Muscle of leg (tissue), 11 donors: ENCODE results near the gene SLC25A46. TPM values are rescaled to one million over a fixed set of nuclear protein-coding genes. Genes with fewer than 3 reads are reported as not detected.
A peak's percentile ranks its signal among the peaks of the same experiment; 100 is the strongest.

Experiments used
- DNase-seq: peaks from one replicate; pipeline ENCODE4 v3.0.0; 2013
- H3K27ac ChIP-seq: one replicate; pipeline ENCODE4 v1.5.1; 2013; ENCODE audit warnings: mild to moderate bottlenecking, low read length, control low read depth
- H3K27me3 ChIP-seq: one replicate; pipeline ENCODE4 v1.6.1; 2013; ENCODE audit warnings: low read length; ENCODE audit not compliant: control insufficient read depth, insufficient read depth
- H3K36me3 ChIP-seq: one replicate; pipeline ENCODE4 v1.6.1; 2013; ENCODE audit warnings: low read length; ENCODE audit not compliant: control insufficient read depth, insufficient read depth
- H3K4me1 ChIP-seq: one replicate; pipeline ENCODE4 v1.6.1; 2013; ENCODE audit warnings: low read length; ENCODE audit not compliant: control insufficient read depth, insufficient read depth
- H3K4me3 ChIP-seq: one replicate; pipeline ENCODE4 v1.5.1; 2013; ENCODE audit warnings: low read length, control low read depth
- H3K9me3 ChIP-seq: replicated peaks from 2 replicates; pipeline ENCODE4 v1.6.1; 2013; ENCODE audit warnings: low read depth, low read length; ENCODE audit not compliant: control insufficient read depth
- WGBS: methylation state at CpG from one replicate; pipeline ENCODE4 v1.1.5; 2013; ENCODE audit warnings: missing lambda C conversion rate; ENCODE audit not compliant: insufficient coverage; 5-methylcytosine and 5-hydroxymethylcytosine counted together
- polyA plus RNA-seq, 8 donors: library from polyadenylated mRNA; unstranded; fragments of 120-200 nt; gene quantifications; one replicate each; pipeline versions ENCODE4 v1.2.1 to v1.2.3, GENCODE V29; 2013; ENCODE audit warnings: inconsistent platforms in 1 of 8, low replicate concordance in 1 of 8; ENCODE audit not compliant: insufficient read length in 8 of 8, insufficient read depth in 1 of 8
- total RNA-seq: library from RNA; stranded (reverse); fragments of 120-200 nt; gene quantifications from one replicate; pipeline ENCODE4 v1.2.4, GENCODE V29; 2013

The SLC25A46 gene
- total and polyA plus RNA-seq, 9 donors, result 23.5 to 40.2 (median 33.9) TPM

GRCh38 chr5:110751902-110752762 lies 13.3 kb downstream of the SLC25A46 start:
- Histone ChIP-seq H3K4me1 (no peaks in the 10 kb centered on the region), H3K36me3 (peaks cover 9% of the 10 kb centered on the region), H3K4me3 (no peak overlapping the region), H3K27ac (no peak overlapping the region), H3K27me3 (no peaks in the 10 kb centered on the region), H3K9me3 (no peaks in the 10 kb centered on the region)
- WGBS, result 69% methylated on average over 4 of the region's 8 CpGs
- no peak for DNase-seq

GRCh38 chr5:110752953-110753352 lies 14.1 kb downstream of the SLC25A46 start:
- WGBS, result 80% methylated on average over 1 of the region's 1 CpG
- no peaks in the 10 kb centered on the region for H3K27me3 ChIP-seq
- H3K4me1 ChIP-seq, result no peaks in the 10 kb centered on the region
- no peaks in the 10 kb centered on the region for H3K9me3 ChIP-seq
- peaks cover 8% of the 10 kb centered on the region for H3K36me3 ChIP-seq
- H3K27ac ChIP-seq, result no peak overlapping the region
- no peak overlapping the region for H3K4me3 ChIP-seq
- no peak for DNase-seq

GRCh38 chr5:110753600-110753999 lies 14.8 kb downstream of the SLC25A46 start:
- Histone ChIP-seq H3K36me3 (peaks cover 9% of the 10 kb centered on the region), H3K4me3 (no peak overlapping the region), H3K27ac (no peak overlapping the region), H3K27me3 (no peaks in the 10 kb centered on the region), H3K9me3 (no peaks in the 10 kb centered on the region), H3K4me1 (no peaks in the 10 kb centered on the region)
- no CpG with 5 or more reads among the region's 2 CpGs for WGBS
- no peak for DNase-seq

DNA sequence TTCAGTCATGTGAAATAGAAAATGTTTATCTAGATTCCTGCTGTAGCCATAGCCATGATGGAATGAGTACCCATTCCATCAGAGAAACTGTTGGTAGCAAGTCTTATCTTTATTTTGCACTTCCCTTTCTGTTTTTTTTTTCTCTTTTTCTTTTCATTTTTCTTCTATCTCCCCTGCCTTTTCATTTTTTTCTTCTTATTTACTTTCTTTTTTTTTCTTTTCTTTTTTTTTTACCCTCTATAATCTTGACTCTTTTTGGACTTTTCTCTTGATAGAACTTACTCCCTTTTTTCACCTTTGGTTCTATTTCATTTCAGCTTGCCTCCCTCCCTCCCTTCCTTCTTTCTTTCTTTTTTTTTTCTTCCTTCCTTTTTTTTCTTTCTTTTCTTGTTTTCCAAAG lies 15.4 kb downstream of the SLC25A46 start:
- no peak overlapping the region for H3K4me3 ChIP-seq
- H3K27me3 ChIP-seq, result no peaks in the 10 kb centered on the region
- no peaks in the 10 kb centered on the region for H3K9me3 ChIP-seq
- H3K27ac ChIP-seq, result no peak overlapping the region
- no peaks in the 10 kb centered on the region for H3K4me1 ChIP-seq
- no peak for DNase-seq
- peaks cover 9% of the 10 kb centered on the region for H3K36me3 ChIP-seq

DNA sequence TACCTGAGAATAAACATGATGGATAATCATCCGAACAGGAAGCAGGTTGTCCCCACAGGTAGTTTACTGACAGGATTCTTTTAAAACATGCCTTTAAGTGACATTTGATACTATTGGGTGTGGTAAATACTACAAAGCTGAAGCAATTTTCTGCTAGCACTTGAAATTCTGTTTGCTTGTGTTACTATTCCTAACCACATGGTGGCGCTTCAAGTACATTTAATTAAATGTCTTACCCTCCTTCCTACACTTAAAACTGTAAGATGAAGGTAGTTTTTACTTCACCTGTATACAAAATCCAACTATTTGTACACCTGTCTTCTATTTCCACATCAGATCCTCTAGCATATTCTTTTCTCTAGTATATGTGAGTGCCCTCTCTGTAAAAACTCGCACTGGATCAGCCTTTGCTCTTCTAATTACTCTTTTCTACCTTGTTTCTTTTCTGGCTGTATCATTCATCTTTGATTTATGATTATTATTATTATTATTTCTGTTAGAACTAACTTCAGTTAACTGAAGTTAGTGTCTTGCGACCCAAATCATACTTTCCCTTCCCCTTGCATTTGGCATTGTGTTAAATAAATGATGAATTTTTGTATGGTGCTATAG lies 18.4 kb downstream of the SLC25A46 start:
- peak; percentile 50 for DNase-seq
- Histone ChIP-seq H3K27me3 (no peaks in the 10 kb centered on the region), H3K4me3 (no peak overlapping the region), H3K36me3 (peaks cover 18% of the 10 kb centered on the region), H3K27ac (no peak overlapping the region), H3K4me1 (no peaks in the 10 kb centered on the region), H3K9me3 (no peaks in the 10 kb centered on the region)
- no CpG with 5 or more reads among the region's 4 CpGs for WGBS

GRCh38 chr5:110760158-110760557 lies 21.4 kb downstream of the SLC25A46 start:
- Histone ChIP-seq H3K27me3 (no peaks in the 10 kb centered on the region), H3K4me3 (no peak overlapping the region), H3K4me1 (no peaks in the 10 kb centered on the region), H3K36me3 (peaks cover 14% of the 10 kb centered on the region), H3K27ac (no peak overlapping the region), H3K9me3 (no peaks in the 10 kb centered on the region)
- WGBS, result 86% methylated on average over 1 of the region's 1 CpG
- DNase-seq, result no peak

DNA sequence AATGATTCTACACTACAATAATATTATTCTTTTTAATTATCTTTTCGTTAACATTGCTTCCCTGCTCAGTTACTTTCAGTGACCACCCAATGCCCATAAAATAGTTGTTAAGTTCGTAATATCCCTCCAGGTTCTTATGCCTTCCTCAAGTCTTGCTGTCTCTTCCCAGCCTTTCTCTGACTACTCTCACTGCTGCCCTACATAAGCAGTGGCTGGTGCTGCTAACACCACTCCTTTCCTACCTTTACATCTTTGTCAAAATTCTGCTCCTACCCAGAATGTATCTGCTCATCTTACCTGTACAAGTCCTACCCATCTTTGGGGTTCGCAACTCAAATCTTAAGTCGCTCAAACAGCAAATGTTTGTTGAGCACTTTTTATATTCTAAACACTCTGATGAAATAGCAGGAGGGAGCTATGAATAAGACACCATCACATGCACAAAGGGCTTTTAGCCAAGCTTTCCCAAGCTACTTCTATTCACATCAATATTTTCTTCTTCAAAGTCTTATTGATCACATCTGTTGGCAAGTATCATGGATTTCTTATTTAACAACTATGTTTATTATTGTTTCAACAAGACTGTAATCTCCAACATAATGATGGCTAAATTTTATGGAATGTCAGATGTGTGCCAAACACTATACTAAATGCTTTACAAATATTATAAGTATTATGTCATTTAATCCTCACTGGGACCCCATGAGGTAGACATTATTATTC lies 29.5 kb downstream of the SLC25A46 start:
- no peaks in the 10 kb centered on the region for H3K4me1 ChIP-seq
- no peaks in the 10 kb centered on the region for H3K27me3 ChIP-seq
- no peaks in the 10 kb centered on the region for H3K36me3 ChIP-seq
- no peaks in the 10 kb centered on the region for H3K9me3 ChIP-seq
- 77% methylated on average over 1 of the region's 4 CpGs for WGBS
- H3K4me3 ChIP-seq, result no peak overlapping the region
- H3K27ac ChIP-seq, result no peak overlapping the region
- DNase-seq, result peak; percentile 76

DNA sequence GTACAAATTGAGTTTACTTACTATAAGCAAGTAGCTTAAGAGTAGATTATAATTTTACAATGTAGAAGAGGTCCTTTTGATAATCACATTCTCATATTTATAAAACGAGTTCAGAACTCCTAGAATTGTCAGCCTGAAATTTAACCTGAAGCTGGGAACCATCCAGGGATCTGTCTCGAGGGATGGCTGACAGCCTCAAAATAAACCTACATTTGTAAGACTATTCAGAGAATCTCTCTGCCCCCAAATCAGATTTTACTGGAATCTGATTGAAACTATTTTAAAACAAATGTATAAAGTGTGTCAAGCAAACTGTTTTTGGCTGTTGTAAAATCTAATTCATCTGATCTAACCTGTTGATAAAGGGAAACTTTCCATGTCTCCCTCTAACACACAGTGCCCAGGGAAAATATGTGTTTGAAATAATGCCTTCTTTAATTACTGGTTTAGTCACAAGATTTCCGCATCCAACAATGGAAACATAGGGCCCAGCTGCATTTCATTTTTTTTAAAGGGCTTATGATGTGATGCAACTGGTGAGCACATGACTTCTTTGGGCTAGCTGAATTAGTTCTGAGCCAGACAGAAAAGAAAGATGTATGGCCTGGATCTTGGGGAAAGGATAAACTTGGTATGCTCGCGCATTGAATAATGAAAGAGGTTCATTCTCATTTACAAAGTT lies 30.3 kb downstream of the SLC25A46 start:
- WGBS, result no CpG with 5 or more reads among the region's 5 CpGs
- DNase-seq, result peak; percentile 75
- peak overlapping the region; percentile 53 for H3K27ac ChIP-seq
- H3K36me3 ChIP-seq, result no peaks in the 10 kb centered on the region
- H3K9me3 ChIP-seq, result no peaks in the 10 kb centered on the region
- no peak overlapping the region for H3K4me3 ChIP-seq
- no peaks in the 10 kb centered on the region for H3K4me1 ChIP-seq
- no peaks in the 10 kb centered on the region for H3K27me3 ChIP-seq

GRCh38 chr5:110770286-110770685 lies 31.5 kb downstream of the SLC25A46 start:
- Histone ChIP-seq H3K9me3 (no peaks in the 10 kb centered on the region), H3K4me3 (no peak overlapping the region), H3K27ac (no peak overlapping the region), H3K36me3 (no peaks in the 10 kb centered on the region), H3K27me3 (no peaks in the 10 kb centered on the region), H3K4me1 (no peaks in the 10 kb centered on the region)
- no peak for DNase-seq

DNA sequence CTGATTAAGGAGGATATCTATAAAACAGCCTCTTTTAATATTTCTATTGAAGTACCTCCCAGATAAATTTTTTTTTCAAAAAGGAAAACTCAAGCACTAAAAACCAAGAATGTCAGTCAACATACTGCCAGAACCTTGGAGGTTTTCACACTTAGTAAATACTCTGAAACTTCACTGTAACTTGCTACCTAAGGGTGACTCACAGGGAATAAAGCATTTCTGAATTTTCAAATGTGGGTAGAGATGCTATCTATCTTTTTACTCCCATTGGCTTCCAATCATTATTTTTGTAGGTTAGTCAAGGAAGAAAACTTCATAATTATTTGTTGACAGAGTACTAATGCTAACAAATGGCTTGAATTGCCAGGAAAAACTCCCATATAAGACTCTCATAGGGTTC lies 46.1 kb downstream of the SLC25A46 start:
- Histone ChIP-seq H3K27me3 (no peaks in the 10 kb centered on the region), H3K36me3 (no peaks in the 10 kb centered on the region), H3K27ac (no peak overlapping the region), H3K9me3 (no peaks in the 10 kb centered on the region), H3K4me1 (no peaks in the 10 kb centered on the region), H3K4me3 (no peak overlapping the region)
- no peak for DNase-seq
